NB4 (cell line): Measurements from ENCODE around the gene IQCK.

Source experiments
- CTCF ChIP-seq: IDR thresholded peaks from one replicate; pipeline ENCODE4 v1.5.1; 2012; ENCODE audit warnings: low read depth, low read length
- MYC ChIP-seq: IDR thresholded peaks from 2 replicates; pipeline ENCODE4 v1.6.1; 2011; ENCODE audit warnings: low read depth, low read length
- POLR2A ChIP-seq: IDR thresholded peaks from 2 replicates; pipeline ENCODE4 v1.6.1; 2011; ENCODE audit warnings: mild to moderate bottlenecking; ENCODE audit not compliant: insufficient read length; ENCODE audit errors: extremely low read depth
- TF ChIP-seq, protein P1 (sequence below): IDR thresholded peaks from 2 replicates; pipeline ENCODE4 v1.6.1; 2011; ENCODE audit warnings: low read depth, low read length

- TF ChIP-seq CTCF (no peak), POLR2A (no peak), MYC (no peak)
- TF ChIP-seq, protein P1, sequence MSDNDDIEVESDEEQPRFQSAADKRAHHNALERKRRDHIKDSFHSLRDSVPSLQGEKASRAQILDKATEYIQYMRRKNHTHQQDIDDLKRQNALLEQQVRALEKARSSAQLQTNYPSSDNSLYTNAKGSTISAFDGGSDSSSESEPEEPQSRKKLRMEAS: no peak
Observed at GRCh38 chr16:19754644-19755036, 36.6 kb downstream of the IQCK start.
